GM19397 (cell line): ENCODE measurements around the gene THG1L.
"Not testable (repeated sequence)": the region's sequence is repeated elsewhere in the genome, so short reads cannot be mapped to it uniquely, and the experiment has no call there.

Experiments used
- ATAC-seq: cut with Tn5 transposase; IDR thresholded peaks from one replicate; pipeline ENCODE4 v1.9.1; 2021; ENCODE audit warnings: mild to moderate bottlenecking, moderate library complexity; ENCODE audit not compliant: unreplicated experiment

The THG1L gene

GRCh38 chr5:157731272-157732129, at the start of gene THG1L:
Gene THG1L, plus strand, starts transcription at chr5:157731420. Its CDS starts 21 bp downstream, at chr5:157731441.
- ATAC-seq: peak; percentile 97

- no peak for ATAC-seq
Observed at GRCh38 chr5:157682257-157682656, 49.0 kb upstream of the THG1L start.

DNA sequence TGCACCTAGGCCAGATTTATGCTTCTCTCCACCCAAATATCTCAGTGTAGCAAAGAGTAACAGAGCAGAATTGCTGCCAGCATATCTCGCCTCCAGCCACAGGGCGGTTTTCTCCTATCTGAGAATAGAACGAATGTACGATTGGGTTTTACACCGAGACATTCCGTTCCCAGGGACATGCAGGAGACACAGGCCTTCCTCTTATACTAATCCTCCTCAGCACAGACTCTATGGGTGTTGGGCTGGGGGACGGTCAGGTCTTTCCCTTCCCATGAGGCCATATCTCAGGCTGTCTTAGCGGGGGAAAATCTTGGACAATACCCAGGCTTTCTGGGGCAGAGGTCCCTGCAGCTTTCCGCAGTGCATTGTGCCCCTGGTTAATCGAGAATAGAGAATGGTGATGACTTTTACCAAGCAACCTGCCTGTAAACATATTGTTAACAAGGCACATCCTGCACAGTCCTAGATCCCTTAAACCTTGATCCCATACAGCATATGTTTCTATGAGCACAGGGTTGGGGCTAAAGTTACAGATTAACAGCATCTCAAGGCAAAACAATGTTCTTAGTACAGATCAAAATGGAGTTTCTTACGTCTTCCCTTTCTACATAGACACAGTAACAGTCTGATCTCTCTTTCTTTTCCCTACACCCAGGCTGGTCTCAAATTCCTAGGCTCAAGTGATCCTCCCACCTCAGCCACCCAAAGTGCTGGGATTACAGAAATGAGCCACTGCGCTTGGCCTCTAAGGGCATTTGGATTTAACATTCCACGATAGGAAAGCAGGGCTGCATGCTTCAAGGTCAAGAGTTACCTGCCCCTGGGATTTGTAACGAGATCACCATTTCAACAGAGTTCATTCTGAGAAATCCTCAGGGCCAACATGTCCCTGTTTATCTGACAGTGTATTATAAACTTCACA, 44.7 kb upstream of the THG1L start:
- ATAC-seq: not testable (repeated sequence)

- ATAC-seq: no peak
Observed at GRCh38 chr5:157687198-157687554, 44.0 kb upstream of the THG1L start.

DNA sequence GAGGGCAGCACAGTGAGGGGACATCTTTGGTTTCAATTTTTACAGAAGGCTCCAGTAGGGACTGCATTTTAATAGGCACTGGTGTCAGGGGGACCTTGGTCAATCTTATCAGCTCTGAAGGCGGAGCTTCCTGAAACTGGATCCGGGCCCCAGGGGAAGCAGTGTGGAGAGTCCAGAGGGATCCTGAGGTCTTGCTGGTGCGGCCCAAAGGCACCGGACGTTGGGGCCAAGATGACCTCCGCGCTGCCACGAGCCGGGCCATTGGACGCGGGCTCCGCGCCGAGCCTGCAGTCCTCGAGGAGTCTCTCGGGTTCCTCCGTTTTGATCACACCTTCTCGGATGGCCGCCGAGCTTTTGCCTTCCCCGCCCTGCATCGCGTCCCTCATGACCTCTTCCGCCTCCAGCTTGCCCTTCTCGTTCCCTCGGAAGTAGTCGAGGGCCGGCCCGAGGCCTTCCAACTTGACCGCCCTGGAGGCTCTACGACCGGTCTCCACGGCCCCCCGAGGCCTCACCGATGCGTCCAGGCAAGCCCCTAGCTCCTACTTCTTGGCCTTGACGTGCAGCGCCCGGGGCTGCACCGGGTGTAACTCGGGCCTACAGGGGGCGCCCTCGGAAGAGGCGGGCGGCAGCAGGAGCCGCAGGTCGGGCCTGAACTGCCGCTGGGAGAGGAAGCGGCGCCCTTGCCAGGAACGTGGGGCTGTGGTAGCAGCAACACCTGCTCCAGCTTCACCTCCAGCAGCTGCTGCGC, 41.1 kb upstream of the THG1L start:
- no peak for ATAC-seq

DNA sequence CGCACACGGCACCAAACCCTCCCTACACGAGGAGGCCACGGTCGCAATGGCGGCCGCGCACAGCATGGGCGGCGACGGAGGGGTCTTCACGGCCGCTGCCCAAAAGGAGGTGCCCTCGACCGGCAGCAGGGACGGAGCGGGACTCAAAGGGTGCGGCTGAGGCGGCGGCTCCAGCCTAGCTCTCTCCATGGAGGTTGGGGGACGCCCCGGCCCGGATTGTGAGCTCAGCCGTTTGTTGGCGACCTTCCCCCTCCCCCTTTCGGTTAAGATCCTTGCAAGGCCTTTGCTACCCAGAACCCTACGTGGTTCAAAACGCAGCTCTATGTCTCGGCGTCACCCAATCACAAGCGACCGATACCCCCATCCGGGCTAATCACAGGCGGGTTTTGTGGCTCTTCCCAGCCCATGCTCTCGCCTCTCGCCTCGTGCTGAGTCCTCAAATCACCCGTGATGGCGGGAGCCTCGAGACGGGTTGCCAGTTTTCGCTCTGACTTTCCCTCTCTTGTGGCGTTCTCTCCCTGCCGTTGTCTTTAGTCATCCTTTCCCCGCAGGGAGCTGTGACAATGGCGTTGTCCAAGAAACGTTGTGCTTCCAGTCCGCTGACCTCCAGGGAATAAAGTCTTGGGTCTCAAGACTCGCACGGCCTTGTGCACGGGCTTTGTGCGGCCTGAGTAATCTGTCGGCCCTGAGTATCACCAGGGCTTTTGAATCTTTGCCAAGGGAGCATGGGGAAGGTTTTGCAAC, 40.4 kb upstream of the THG1L start:
- no peak for ATAC-seq

DNA sequence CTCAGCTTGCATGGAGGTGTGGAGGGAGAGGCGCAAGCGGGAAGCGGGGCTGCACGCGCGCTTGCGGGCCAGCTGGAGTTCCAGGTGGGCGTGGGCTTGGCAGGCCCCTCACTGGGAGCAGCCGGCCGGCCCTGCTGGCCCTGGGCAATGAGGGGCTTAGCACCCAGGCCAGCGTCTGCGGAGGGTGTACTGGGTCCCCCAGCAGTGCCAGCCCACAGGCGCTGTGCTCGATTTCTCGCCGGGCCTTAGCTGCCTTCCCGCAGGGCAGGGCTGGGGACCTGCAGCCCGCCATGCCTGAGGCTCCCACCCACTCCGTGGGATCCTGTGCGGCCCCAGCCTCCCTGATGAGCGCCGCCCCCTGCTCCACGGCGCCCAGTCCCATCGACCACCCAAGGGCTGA, 37.4 kb upstream of the THG1L start:
- not testable (repeated sequence) for ATAC-seq

DNA sequence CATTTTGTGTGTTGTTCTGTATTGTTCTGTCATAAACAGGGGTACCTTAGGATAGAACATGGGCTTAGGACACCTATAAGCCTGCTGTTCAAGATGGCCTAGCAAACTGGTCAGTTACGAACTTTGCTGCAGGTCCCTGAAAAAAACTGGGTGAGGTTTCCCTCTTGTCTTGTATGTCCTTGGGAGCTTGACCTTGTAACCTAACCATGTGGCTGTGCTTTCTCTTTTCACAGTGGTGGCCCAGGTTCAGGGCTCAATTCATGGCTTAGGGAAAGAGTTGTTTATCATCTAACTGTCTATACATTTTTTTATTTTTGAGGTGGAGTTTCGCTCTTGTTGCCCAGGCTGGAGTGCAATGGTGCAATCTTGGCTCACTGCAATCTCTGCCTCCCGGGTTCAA, 35.1 kb upstream of the THG1L start:
- ATAC-seq: not testable (repeated sequence)

DNA sequence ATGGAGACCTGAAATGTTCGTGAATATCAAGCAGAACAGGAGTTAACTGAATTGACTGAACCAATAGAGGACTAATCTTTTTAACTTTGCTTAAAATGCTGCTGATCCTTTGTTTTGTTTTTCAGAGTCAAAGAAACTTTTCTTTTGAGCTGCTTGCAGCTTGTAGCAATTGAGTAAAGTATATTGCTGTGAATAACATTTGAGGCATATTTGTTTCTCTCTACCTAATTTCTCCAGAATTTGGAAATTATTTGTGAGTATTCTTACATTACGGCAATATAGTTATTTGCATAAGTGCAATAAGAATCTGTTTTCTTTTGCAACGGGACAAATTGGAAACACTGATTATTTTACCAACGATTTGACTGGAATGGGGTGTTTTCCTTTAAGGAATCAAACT, 32.5 kb upstream of the THG1L start:
- not testable (repeated sequence) for ATAC-seq

GRCh38 chr5:157703736-157704135, 27.5 kb upstream of the THG1L start:
- ATAC-seq: no peak

DNA sequence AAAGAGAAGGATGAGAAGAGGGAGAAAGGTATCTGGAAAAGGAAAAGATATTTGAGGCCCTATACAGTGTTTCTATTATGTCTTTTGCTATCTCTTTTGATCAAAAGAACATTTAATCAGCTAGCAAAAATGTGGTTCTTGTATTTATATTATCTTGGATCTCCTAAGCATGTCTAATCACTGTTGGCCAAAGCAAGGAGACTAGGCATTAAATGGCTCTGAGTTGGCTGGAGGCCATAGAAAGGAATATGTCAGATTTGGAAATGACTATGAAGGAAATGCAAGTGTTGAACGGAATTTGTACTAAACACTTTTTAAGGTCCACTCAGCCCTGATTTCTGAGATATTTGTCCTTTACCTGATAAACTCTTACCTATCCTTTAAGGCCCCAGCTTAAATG, 22.4 kb upstream of the THG1L start:
- no peak for ATAC-seq

GRCh38 chr5:157709346-157709745, 21.9 kb upstream of the THG1L start:
- no peak for ATAC-seq

GRCh38 chr5:157710431-157710830, 20.8 kb upstream of the THG1L start:
- no peak for ATAC-seq

GRCh38 chr5:157710882-157711281, 20.3 kb upstream of the THG1L start:
- no peak for ATAC-seq

DNA sequence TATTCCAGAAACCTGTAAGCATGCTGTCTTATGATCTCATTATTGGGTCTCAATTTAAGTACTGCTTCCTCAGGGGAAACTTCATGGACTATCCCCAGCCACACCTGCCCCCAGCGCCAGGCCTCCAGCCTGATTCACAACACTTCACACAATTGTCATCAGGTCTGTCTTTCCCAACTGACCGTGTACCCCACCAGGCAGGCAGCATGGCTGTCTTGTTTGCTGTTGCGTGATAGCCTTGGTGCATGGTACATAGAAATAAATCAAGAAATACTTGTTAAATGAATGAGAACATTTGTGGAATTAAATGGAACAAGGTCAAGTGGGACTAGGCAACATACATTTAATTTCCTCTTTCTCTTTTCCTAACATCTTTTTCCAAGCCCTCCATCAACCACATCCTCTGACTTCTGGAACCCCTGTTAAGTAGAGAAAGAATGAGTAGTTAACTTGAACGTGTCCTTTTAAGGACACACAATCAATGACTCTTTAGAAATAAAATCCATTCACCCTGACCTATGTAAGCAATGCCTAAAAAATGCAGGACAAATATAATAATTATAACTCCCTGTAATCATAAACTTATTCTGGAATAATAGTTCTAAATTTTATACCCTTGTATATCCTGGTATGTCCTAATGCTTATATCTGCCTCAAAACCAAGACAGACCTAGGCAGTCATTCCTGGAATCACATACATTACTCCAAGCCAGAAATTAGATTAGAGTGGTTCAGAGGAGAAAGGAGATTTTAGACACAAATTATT, 17.2 kb upstream of the THG1L start:
- no peak for ATAC-seq

GRCh38 chr5:157714596-157714864, 16.7 kb upstream of the THG1L start:
- no peak for ATAC-seq

GRCh38 chr5:157718519-157718918, 12.7 kb upstream of the THG1L start:
- no peak for ATAC-seq

GRCh38 chr5:157719245-157719644, 12.0 kb upstream of the THG1L start:
- no peak for ATAC-seq

- no peak for ATAC-seq
Observed at GRCh38 chr5:157721159-157721558, 10.1 kb upstream of the THG1L start.

DNA sequence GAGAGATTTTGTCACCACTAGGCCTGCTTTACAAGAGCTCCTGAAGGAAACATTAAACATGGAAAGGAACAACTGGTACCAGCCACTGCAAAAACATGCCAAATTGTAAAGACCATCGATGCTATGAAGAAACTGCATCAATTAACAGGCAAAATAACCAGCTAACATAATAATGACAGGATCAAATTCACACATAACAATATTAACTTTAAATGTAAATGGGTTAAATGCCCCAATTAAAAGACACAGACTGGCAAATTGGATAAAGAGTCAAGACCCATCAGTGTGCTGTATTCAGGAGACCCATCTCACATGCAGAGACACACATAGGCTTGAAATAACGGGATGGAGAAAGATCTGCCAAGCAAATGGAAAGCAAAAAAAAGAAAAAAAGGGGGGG, 8.3 kb upstream of the THG1L start:
- not testable (repeated sequence) for ATAC-seq
